NB4 (cell line): ENCODE results near the gene OR2AP1.
"Not testable (repeated sequence)": the region's sequence is repeated elsewhere in the genome, so short reads cannot be mapped to it uniquely, and the experiment has no call there.

Source experiments
- DNase-seq: peaks from one replicate; pipeline ENCODE4 v3.0.0; 2010; ENCODE audit warnings: low read depth
- H3K4me3 ChIP-seq: one replicate; pipeline ENCODE4 v1.5.1; 2011; ENCODE audit warnings: mild to moderate bottlenecking, low read depth, low read length, moderate library complexity
- CTCF ChIP-seq: IDR thresholded peaks from one replicate; pipeline ENCODE4 v1.5.1; 2012; ENCODE audit warnings: low read depth, low read length
- MAX ChIP-seq: IDR thresholded peaks from 2 replicates; pipeline ENCODE4 v1.6.1; 2011; ENCODE audit warnings: low read depth, low read length
- MYC ChIP-seq: IDR thresholded peaks from 2 replicates; pipeline ENCODE4 v1.6.1; 2011; ENCODE audit warnings: low read depth, low read length
- POLR2A ChIP-seq: IDR thresholded peaks from 2 replicates; pipeline ENCODE4 v1.6.1; 2011; ENCODE audit warnings: mild to moderate bottlenecking; ENCODE audit not compliant: insufficient read length; ENCODE audit errors: extremely low read depth

Gene OR2AP1

DNA sequence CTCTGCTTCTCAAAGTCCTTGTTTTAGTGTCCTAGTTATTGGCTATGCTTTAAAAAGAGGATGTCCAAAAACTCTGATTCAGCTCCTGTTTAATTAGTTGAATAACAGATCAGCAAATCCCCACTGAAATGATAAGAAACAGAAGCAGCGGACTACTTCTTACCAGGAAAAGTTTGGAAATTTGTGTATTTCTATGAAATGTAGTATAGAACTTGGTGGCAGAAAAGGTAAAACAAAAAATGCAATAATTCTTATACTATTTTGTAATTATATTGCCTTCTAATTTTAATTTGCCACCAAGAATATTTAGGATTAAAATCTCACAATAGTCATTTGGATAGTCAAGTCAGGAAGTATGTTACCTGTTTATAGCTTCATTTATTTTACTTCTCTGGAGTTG is at the start of gene OR2AP1:
Gene OR2AP1, plus strand, starts transcription at position 301 of the 400 bp plus-strand sequence. CDS start 1,947 bp downstream, outside the sequence.
- TF ChIP-seq POLR2A (no peak), MAX (no peak), CTCF (no peak), MYC (no peak)
- DNase-seq, result no peak
- H3K4me3 ChIP-seq, result no peak within 1 kb of the TSS

GRCh38 chr12:55548235-55548634 is 24.0 kb upstream of the OR2AP1 start:
- not testable (repeated sequence) for H3K4me3 ChIP-seq, DNase-seq

GRCh38 chr12:55548756-55549155 is 23.5 kb upstream of the OR2AP1 start:
- TF ChIP-seq POLR2A, result no peak
- TF ChIP-seq CTCF, result no peak
- TF ChIP-seq MAX, result no peak
- TF ChIP-seq MYC, result no peak
- no peak for DNase-seq
- no peak overlapping the region for H3K4me3 ChIP-seq

GRCh38 chr12:55549302-55549701 is 23.0 kb upstream of the OR2AP1 start, which contains the start of gene OR6C4:
OR6C4 (plus strand) TSS chr12:55549602; CDS start chr12:55551227, 1,625 bp downstream.
- TF ChIP-seq MYC (no peak), MAX (no peak), CTCF (no peak), POLR2A (no peak)
- DNase-seq, result no peak
- no peak within 1 kb of the TSS for H3K4me3 ChIP-seq

GRCh38 chr12:55554296-55554695 is 18.0 kb upstream of the OR2AP1 start:
- no peak for DNase-seq
- TF ChIP-seq POLR2A (no peak), MAX (no peak), MYC (no peak), CTCF (no peak)
- no peak overlapping the region for H3K4me3 ChIP-seq

DNA sequence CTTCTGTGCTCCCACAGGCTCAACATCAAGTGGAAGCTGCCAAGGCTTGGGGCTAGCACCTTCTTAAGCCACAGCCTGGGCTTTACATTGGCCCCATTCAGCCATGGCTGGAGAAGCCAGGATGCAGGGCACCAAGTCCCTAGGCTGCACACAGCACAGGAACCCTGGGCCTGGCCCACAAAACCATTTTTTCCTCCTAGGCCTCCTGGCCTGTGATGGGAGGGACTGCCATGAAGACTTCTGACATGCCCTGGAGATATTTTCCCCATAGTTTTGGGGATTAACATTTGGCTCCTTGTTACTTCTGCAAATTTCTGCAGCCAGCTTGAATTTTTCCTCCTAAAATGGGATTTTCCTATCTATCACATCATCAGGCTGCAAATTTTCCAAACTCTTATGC is 2.2 kb upstream of the OR2AP1 start:
- not testable (repeated sequence) for DNase-seq, H3K4me3 ChIP-seq

- not testable (repeated sequence) for H3K4me3 ChIP-seq, DNase-seq
Measured at GRCh38 chr12:55570689-55571088, 1.6 kb upstream of the OR2AP1 start.

DNA sequence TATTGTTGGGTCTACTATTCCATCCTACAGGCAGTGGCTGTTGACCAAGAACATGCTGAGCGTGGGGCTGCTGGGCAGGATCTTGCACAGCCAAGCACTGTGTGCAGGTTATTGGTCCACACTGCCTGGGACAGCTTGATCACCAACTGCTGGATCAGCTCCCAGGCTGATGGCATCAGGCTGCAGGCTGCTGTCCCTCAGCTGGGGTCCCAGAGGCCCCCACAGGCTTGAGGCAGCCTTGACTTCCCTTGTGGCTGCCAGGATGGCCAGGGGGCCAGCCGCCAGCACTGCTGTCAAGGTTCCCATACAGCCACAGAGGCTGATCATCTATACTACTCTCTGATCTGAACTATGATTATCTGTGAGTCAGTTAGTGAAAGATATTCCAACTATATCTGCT is 9.8 kb downstream of the OR2AP1 start:
- no peak for DNase-seq
- TF ChIP-seq POLR2A (no peak), CTCF (no peak), MAX (no peak), MYC (no peak)
- no peak overlapping the region for H3K4me3 ChIP-seq
